K562 (cell line): ENCODE results near the gene PAN3. TPM values are rescaled to one million over a fixed set of nuclear protein-coding genes. Genes with fewer than 3 reads are reported as not detected.
A peak's percentile ranks its signal among the peaks of the same experiment; 100 is the strongest.

ENCODE experiments used
- AFF4 ChIP-seq: sonication (generic); formaldehyde crosslinking; IDR thresholded peaks from 2 replicates; pipeline ENCODE4 v1.8.0; 2023; ENCODE audit warnings: mild to moderate bottlenecking, missing genetic modification reagents
- CBFA2T3 ChIP-seq: fragments of 450-650 bp; IDR thresholded peaks from 2 replicates; pipeline ENCODE4 v1.6.1; 2017
- ELF4 ChIP-seq: fragments of 450-650 bp; formaldehyde crosslinking; IDR thresholded peaks from 2 replicates; pipeline ENCODE4 v1.4.0; 2022; ENCODE audit warnings: missing genetic modification characterization
- GTF2F1 ChIP-seq: IDR thresholded peaks from 2 replicates; pipeline ENCODE4 v1.6.1; 2011; ENCODE audit warnings: low read depth, low read length, improper control_type of control experiment
- HDAC6 ChIP-seq: IDR thresholded peaks from 2 replicates; pipeline ENCODE4 v1.6.1; 2012; ENCODE audit warnings: low read depth, mild to moderate bottlenecking, control low read depth, inconsistent platforms, low read length, moderate library complexity
- HES1 ChIP-seq: fragments of 450-650 bp; IDR thresholded peaks from 2 replicates; pipeline ENCODE4 v1.6.1; 2016; ENCODE audit warnings: low read depth, mild to moderate bottlenecking, moderate library complexity
- HMG20B ChIP-seq: fragments of 250-450 bp; sonication (Bioruptor Pico); IDR thresholded peaks from 2 replicates; pipeline ENCODE4 v1.5.0; 2021; ENCODE audit warnings: mild to moderate bottlenecking
- HNRNPL ChIP-seq: fragments of 200-400 bp; formaldehyde crosslinking; IDR thresholded peaks from 2 replicates; pipeline ENCODE4 v1.6.1; 2017; ENCODE audit warnings: low read depth, mild to moderate bottlenecking, low read length
- IRF2 ChIP-seq: sonication (generic); formaldehyde crosslinking; IDR thresholded peaks from 2 replicates; pipeline ENCODE4 v1.8.1; 2022; ENCODE audit warnings: mild to moderate bottlenecking, missing genetic modification reagents
- KDM5B ChIP-seq: fragments of 200-600 bp; sonication (generic); IDR thresholded peaks from 2 replicates; pipeline ENCODE4 v1.6.1; 2012; ENCODE audit warnings: low read depth, mild to moderate bottlenecking, moderate library complexity, low read length, control low read depth, inconsistent platforms; ENCODE audit not compliant: insufficient replicate concordance
- KLF1 ChIP-seq: fragments of 450-650 bp; IDR thresholded peaks from 2 replicates; pipeline ENCODE4 v1.6.1; 2016; ENCODE audit warnings: missing genetic modification characterization, missing compliant biosample characterization
- NFIC ChIP-seq: fragments of 450-650 bp; IDR thresholded peaks from 2 replicates; pipeline ENCODE4 v1.6.1; 2017; ENCODE audit warnings: mild to moderate bottlenecking, inconsistent platforms
- NONO ChIP-seq, 2 experiments: fragments of 200-400 bp in 1 of 2; fragments of 450-650 bp in 1 of 2; formaldehyde crosslinking in 1 of 2; IDR thresholded peaks; 2 replicates each; pipeline ENCODE4 v1.6.1; 2017; ENCODE audit warnings: low read depth in 2 of 2, mild to moderate bottlenecking in 2 of 2, moderate library complexity in 2 of 2, low read length in 1 of 2
- NR4A1 ChIP-seq, 2 experiments: fragments of 250-450 bp in 1 of 2; fragments of 450-650 bp in 1 of 2; sonication (Bioruptor Pico) in 1 of 2; IDR thresholded peaks; 2 replicates each; pipeline versions ENCODE4 v1.4.0 to v1.6.1; 2016 to 2020; ENCODE audit warnings: mild to moderate bottlenecking in 2 of 2, missing compliant biosample characterization in 1 of 2, missing genetic modification characterization in 1 of 2, moderate library complexity in 1 of 2
- RBM17 ChIP-seq: fragments of 200-400 bp; formaldehyde crosslinking; IDR thresholded peaks from 2 replicates; pipeline ENCODE4 v1.6.1; 2017; ENCODE audit warnings: low read depth, mild to moderate bottlenecking, low read length, borderline replicate concordance
- RCOR1 ChIP-seq, 2 experiments: IDR thresholded peaks; 2 replicates each; pipeline ENCODE4 v1.6.1; 2012; ENCODE audit warnings: low read depth in 2 of 2, low read length in 2 of 2, borderline replicate concordance in 1 of 2, improper control_type of control experiment in 1 of 2
- TEAD4 ChIP-seq, 2 experiments: sonication (generic) in 1 of 2; formaldehyde crosslinking in 1 of 2; IDR thresholded peaks; 2 replicates each; pipeline versions ENCODE4 v1.6.1 to v1.8.0; 2012 to 2022; ENCODE audit warnings: borderline replicate concordance in 1 of 2, inconsistent platforms in 1 of 2, low read length in 1 of 2, mild to moderate bottlenecking in 1 of 2, missing genetic modification reagents in 1 of 2
- TFAM ChIP-seq: fragments of 250-450 bp; sonication (Bioruptor Pico); conservative IDR thresholded peaks from 2 replicates; pipeline ENCODE4 v1.5.0; 2021; ENCODE audit warnings: mild to moderate bottlenecking, moderate library complexity
- THRA ChIP-seq: fragments of 450-650 bp; IDR thresholded peaks from 2 replicates; pipeline ENCODE4 v1.6.1; 2017; ENCODE audit warnings: mild to moderate bottlenecking, moderate library complexity
- TRIM24 ChIP-seq, 2 experiments: fragments of 450-650 bp; IDR thresholded peaks; 2 replicates each; pipeline ENCODE4 v1.6.1; 2016
- YBX1 ChIP-seq: fragments of 450-650 bp; IDR thresholded peaks from 2 replicates; pipeline ENCODE4 v1.7.1; 2016; ENCODE audit warnings: mild to moderate bottlenecking
- polyA plus RNA-seq, 8 experiments: library from polyadenylated mRNA; depleted of rRNA in 4 of 8; stranded (reverse) in 5 of 8; unstranded in 3 of 8; fragments of >200 nt; fragmentation: Nextera tagmentation in 2 of 8; fragmentation: Illumina TruSeq in 1 of 8; extraction: Ambion mirVana in 2 of 8; extraction: Trizol in 1 of 8; gene quantifications; 2 replicates each; pipeline versions ENCODE4 v1.2.1 to v1.2.3, GENCODE V29; 2011 to 2014; ENCODE audit warnings: inconsistent platforms in 1 of 8, missing spikeins in 1 of 8
- total RNA-seq, 7 experiments: library from RNA; depleted of rRNA in 6 of 7; stranded (reverse); fragments of >200 nt in 6 of 7; fragmentation: Illumina TruSeq in 2 of 7; extraction: Trizol in 2 of 7; gene quantifications; 2 replicates each; pipeline versions ENCODE4 v1.2.1 to v1.2.3, GENCODE V29; 2011 to 2021; ENCODE audit warnings: low replicate concordance in 1 of 7
- TF ChIP-seq, protein P1 (sequence below): fragments of 250-450 bp; sonication (Bioruptor Pico); IDR thresholded peaks from 2 replicates; pipeline ENCODE4 v1.4.0; 2020; ENCODE audit warnings: mild to moderate bottlenecking, moderate library complexity

The PAN3 gene
- total and polyA plus RNA-seq, 9 of the 15 experiments (the other 6 are each of a cell fraction or from before 2014, with no cell fraction given), result 7.2 to 19.9 (median 11.6) TPM

DNA sequence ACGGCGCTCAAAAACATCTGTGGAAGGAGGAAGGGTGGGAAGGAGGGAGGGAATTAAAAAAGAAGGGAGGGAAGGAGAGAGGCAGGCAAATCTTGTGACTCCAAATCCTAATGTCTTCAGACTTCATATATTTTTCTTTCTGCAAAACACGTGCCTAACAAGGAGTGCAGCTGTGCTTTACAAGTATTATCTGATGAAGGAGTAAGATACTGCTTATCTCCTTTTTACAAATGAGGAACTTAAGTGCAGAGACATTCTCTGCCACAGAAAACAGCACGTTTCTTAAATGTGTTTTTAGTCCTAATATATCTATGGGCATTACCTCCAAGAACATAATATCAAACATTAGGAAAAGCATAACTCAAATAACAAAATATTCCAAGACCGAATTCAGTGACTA lies 44.5 kb upstream of the PAN3 start (continued):
- TF ChIP-seq HNRNPL (no peak), ELF4 (CRISPR knock-in tag) (no peak), GTF2F1 (no peak), HDAC6 (no peak), RBM17 (no peak), AFF4 (CRISPR knock-in tag) (no peak), TFAM (no peak), HES1 (0 out of 2 replicates have a peak, but pooled peaks have one; percentile 30), THRA (no peak), YBX1 (no peak), IRF2 (CRISPR knock-in tag) (no peak), RCOR1 (IDR thresholded peaks at IDR 0.05; ENCODE audit: borderline replicate concordance in 1 of 2, low read depth in 2 of 2, low read length in 2 of 2) (0 out of 4 replicates have a peak, but pooled peaks of 1 of the 2 experiments have one; percentile 27), CBFA2T3 (peak; percentile 15; the same call in 1 of the 2 replicates), NONO (IDR thresholded peaks at IDR 0.05; ENCODE audit: low read depth in 2 of 2, low read length in 1 of 2) (no peak), NFIC (no peak), TEAD4 (IDR thresholded peaks at IDR 0.05; ENCODE audit: low read length) (peak; percentile 15; the same call in 1 of the 2 replicates), TEAD4 (CRISPR knock-in tag; IDR thresholded peaks at IDR 0.05; ENCODE audit: borderline replicate concordance) (no peak), TRIM24 (IDR thresholded peaks at IDR 0.05) (no peak), HMG20B (CRISPR knock-in tag) (no peak), KDM5B (no peak), NR4A1 (CRISPR knock-in tag; IDR thresholded peaks at IDR 0.05) (no peak), NR4A1 (tag; IDR thresholded peaks at IDR 0.05) (no peak), KLF1 (no peak)
- TF ChIP-seq, protein P1, sequence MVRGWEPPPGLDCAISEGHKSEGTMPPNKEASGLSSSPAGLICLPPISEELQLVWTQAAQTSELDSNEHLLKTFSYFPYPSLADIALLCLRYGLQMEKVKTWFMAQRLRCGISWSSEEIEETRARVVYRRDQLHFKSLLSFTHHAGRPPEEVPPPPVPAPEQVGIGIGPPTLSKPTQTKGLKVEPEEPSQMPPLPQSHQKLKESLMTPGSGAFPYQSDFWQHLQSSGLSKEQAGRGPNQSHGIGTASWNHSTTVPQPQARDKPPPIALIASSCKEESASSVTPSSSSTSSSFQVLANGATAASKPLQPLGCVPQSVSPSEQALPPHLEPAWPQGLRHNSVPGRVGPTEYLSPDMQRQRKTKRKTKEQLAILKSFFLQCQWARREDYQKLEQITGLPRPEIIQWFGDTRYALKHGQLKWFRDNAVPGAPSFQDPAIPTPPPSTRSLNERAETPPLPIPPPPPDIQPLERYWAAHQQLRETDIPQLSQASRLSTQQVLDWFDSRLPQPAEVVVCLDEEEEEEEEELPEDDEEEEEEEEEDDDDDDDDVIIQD (CRISPR knock-in tag), result no peak
